Panc1 (cell line): ENCODE results near the gene CNTLN. TPM values are rescaled to one million over a fixed set of nuclear protein-coding genes. Genes with fewer than 3 reads are reported as not detected.

Experiments used
- ATAC-seq: fragments of 200-7000 bp; cut with Tn5 transposase; 2 replicates; pipeline ENCODE4 v1.9.1; 2020; ENCODE audit warnings: mild to moderate bottlenecking, moderate library complexity
- Bru-seq: library from RNA; stranded (reverse); fragments of 400-500 nt; gene quantifications from one replicate; lab custom pipeline; 2021; lab: Mats Ljungman, UMichigan
- BruChase-seq, 2 experiments: library from RNA; stranded (reverse); fragments of 400-500 nt; gene quantifications; one replicate each; lab custom pipeline; 2021; lab: Mats Ljungman, UMichigan
- BruUV-seq: library from RNA; stranded (reverse); fragments of 400-500 nt; replicated peaks from 2 replicates; lab custom pipeline; 2021; lab: Mats Ljungman, UMichigan
- CTCF ChIA-PET: fragments of 300-600 bp; sonication (Branson Sonifier 250); formaldehyde crosslinking; loops from one replicate; lab custom pipeline; 2022; ENCODE audit warnings: antibody characterized with exemption; lab: Charles Lee
- POLR2A ChIA-PET: fragments of 300-600 bp; sonication (Branson Sonifier 250); formaldehyde crosslinking; loops from one replicate; lab custom pipeline; 2022; ENCODE audit warnings: antibody characterized with exemption; lab: Charles Lee
- DNase-seq: peaks from one replicate; pipeline ENCODE4 v3.0.0-alpha.2; 2010; ENCODE audit warnings: low read depth, low spot score
- H3K27ac ChIP-seq: 2 replicates; pipeline ENCODE4 v1.5.1; 2011; ENCODE audit warnings: mild to moderate bottlenecking, low read length, inconsistent platforms
- H3K27me3 ChIP-seq: fragments of 200-500 bp; sonication (Bioruptor generic); 2 replicates; pipeline ENCODE4 v1.6.0; 2014; ENCODE audit warnings: low read length, inconsistent platforms; ENCODE audit not compliant: control insufficient read depth, insufficient read depth
- H3K36me3 ChIP-seq: fragments of 200-500 bp; sonication (Bioruptor generic); 2 replicates; pipeline ENCODE4 v1.5.1; 2014; ENCODE audit warnings: inconsistent platforms, mild to moderate bottlenecking, low read length, moderate library complexity; ENCODE audit not compliant: control insufficient read depth, insufficient read depth
- H3K4me1 ChIP-seq: 2 replicates; pipeline ENCODE4 v1.5.1; 2011; ENCODE audit warnings: inconsistent platforms, mild to moderate bottlenecking, low read length, moderate library complexity; ENCODE audit not compliant: control insufficient read depth, insufficient read depth
- H3K4me3 ChIP-seq, 2 experiments: 2 replicates each; pipeline ENCODE4 v1.5.1; 2011 to 2012; ENCODE audit warnings: low read depth in 2 of 2, low read length in 2 of 2, mild to moderate bottlenecking in 2 of 2, inconsistent platforms in 1 of 2, moderate library complexity in 1 of 2
- H3K9me3 ChIP-seq: fragments of 200-500 bp; sonication (Bioruptor generic); 2 replicates; pipeline ENCODE4 v1.5.1; 2014; ENCODE audit warnings: low read depth, mild to moderate bottlenecking, inconsistent platforms, low read length, moderate library complexity; ENCODE audit not compliant: control insufficient read depth, insufficient read depth
- POLR2AphosphoS5 ChIP-seq: IDR thresholded peaks from 2 replicates; pipeline ENCODE4 v1.6.1; 2012; ENCODE audit warnings: mild to moderate bottlenecking, low read depth, low read length, moderate library complexity
- SIN3A ChIP-seq: IDR thresholded peaks from 2 replicates; pipeline ENCODE4 v1.6.1; 2012; ENCODE audit warnings: low read depth, mild to moderate bottlenecking, low read length, moderate library complexity, borderline replicate concordance; ENCODE audit not compliant: insufficient read depth
- TCF7L2 ChIP-seq: IDR thresholded peaks from 2 replicates; pipeline ENCODE4 v1.6.1; 2011; ENCODE audit warnings: mild to moderate bottlenecking, low read depth, low read length, inconsistent platforms
- in situ Hi-C: cut with HindIII; loops from 2 replicates; pipeline ENCODE4 v1.10.0; 2016; ENCODE audit warnings: low sequenced_read_pairs, low pct_unique_long_range_greater_than_20kb
- intact Hi-C: fragments of 100-400 bp; cut with micrococcal nuclease; formaldehyde crosslinking; loops from one replicate; pipeline ENCODE4 v1.10.0; 2022; ENCODE audit not compliant: unreplicated experiment
- long read RNA-seq: library from polyadenylated mRNA; unstranded; transcript quantifications from one replicate; pipeline ENCODE4 v2.0.0, GENCODE V29; 2021; ENCODE audit not compliant: unreplicated experiment
- polyA plus RNA-seq: library from polyadenylated mRNA; unstranded; fragments of >200 nt; gene quantifications from one replicate; pipeline ENCODE4 v1.2.1, GENCODE V29; 2012; ENCODE audit warnings: missing spikeins; ENCODE audit not compliant: insufficient read length
- total RNA-seq: library from RNA; stranded (reverse); gene quantifications from one replicate; pipeline ENCODE4 v1.2.1, GENCODE V29; 2021; ENCODE audit not compliant: unreplicated experiment
- TF ChIP-seq, protein P1 (sequence below): fragments of 450-650 bp; IDR thresholded peaks from 2 replicates; pipeline ENCODE4 v1.5.1; 2017; ENCODE audit warnings: mild to moderate bottlenecking
- TF ChIP-seq, protein P2 (sequence below), 2 experiments: IDR thresholded peaks; 2 replicates each; pipeline ENCODE4 v1.6.1; 2011 to 2012; ENCODE audit warnings: low read depth in 2 of 2, control low read depth in 1 of 2, low read length in 1 of 2, mild to moderate bottlenecking in 1 of 2, moderate library complexity in 1 of 2; ENCODE audit not compliant: insufficient read depth in 1 of 2

Gene CNTLN, protein sequence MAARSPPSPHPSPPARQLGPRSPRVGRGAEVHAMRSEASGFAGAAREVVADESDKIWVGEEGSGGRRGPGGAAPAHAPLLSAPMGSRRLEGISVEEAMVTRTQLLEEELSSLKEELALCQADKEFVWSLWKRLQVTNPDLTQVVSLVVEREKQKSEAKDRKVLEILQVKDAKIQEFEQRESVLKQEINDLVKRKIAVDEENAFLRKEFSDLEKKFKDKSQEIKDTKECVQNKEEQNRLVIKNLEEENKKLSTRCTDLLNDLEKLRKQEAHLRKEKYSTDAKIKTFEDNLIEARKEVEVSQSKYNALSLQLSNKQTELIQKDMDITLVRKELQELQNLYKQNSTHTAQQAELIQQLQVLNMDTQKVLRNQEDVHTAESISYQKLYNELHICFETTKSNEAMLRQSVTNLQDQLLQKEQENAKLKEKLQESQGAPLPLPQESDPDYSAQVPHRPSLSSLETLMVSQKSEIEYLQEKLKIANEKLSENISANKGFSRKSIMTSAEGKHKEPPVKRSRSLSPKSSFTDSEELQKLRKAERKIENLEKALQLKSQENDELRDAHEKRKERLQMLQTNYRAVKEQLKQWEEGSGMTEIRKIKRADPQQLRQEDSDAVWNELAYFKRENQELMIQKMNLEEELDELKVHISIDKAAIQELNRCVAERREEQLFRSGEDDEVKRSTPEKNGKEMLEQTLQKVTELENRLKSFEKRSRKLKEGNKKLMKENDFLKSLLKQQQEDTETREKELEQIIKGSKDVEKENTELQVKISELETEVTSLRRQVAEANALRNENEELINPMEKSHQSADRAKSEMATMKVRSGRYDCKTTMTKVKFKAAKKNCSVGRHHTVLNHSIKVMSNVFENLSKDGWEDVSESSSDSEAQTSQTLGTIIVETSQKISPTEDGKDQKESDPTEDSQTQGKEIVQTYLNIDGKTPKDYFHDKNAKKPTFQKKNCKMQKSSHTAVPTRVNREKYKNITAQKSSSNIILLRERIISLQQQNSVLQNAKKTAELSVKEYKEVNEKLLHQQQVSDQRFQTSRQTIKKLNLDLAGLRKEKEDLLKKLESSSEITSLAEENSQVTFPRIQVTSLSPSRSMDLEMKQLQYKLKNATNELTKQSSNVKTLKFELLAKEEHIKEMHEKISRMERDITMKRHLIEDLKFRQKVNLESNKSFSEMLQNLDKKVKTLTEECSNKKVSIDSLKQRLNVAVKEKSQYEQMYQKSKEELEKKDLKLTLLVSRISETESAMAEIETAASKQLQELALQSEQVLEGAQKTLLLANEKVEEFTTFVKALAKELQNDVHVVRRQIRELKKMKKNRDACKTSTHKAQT (N-terminal part only)
- total RNA-seq (not detected), Bru-seq, nascent RNA (percentile 7 among the genes with signal in this experiment), BruChase-seq, experiment 1, labeled RNA remaining after a 2-hour chase (percentile 5 among the genes with signal in this experiment), BruChase-seq, experiment 2, labeled RNA remaining after a 6-hour chase (percentile 5 among the genes with signal in this experiment)
- not detected for polyA plus RNA-seq
- long read RNA-seq = 0 reads

DNA sequence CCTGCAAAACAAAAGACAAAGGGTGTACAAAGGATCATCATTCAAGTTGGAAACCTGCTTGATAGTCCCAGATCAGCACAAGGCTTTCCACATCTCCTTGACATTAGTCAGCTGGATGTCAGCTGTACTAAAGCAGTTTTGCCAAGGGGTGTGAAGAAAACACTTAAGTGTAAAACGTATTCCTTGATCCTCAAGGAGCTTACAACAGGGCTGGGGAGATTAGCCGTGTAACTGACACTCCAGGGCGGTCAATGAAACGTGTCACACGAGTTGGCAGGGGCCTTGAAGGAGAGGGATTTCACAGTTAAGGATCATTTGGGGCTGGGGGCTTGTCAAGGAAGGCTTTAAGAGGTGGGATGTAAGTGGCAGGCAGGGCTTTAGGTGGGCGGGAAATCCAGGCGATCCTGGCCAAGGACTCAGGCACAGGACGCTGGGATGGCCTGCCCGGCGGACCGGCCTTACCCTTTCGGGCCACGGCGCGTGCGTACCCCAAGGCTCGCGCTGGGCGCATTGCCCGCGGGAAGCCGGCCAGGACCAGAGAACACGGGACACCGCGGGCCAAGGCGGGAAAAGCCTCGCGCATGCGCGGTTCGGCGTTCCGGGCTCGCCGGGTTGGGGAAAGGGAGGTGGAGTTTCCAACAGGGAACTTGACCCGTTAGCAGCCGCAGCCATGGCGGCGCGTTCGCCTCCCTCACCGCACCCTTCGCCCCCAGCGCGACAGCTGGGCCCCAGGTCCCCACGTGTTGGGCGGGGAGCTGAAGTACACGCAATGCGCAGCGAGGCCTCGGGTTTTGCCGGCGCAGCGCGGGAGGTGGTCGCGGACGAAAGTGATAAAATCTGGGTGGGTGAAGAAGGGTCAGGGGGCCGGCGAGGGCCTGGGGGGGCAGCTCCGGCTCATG, at the start of gene CNTLN:
Gene CNTLN, plus strand, starts transcription at position 645 of the 899 bp plus-strand sequence. Its CDS starts 26 bp downstream, at position 671.
- CTCF ChIA-PET = no interaction called here

More for the DNA sequence above, at the start of gene CNTLN:
- Histone ChIP-seq H3K27me3 (no peaks in the 10 kb centered on the region), H3K27ac (no peak within 1 kb of the TSS), H3K4me3 (peak within 1 kb of the TSS in 1 of 2 experiments; percentile 41; a peak in 1 of 4 replicates), H3K9me3 (no peaks in the 10 kb centered on the region), H3K36me3 (no peaks in the 10 kb centered on the region), H3K4me1 (no peaks in the 10 kb centered on the region)
- intact Hi-C loops (no loop called here), in situ Hi-C loops (no loop called here)
- POLR2A ChIA-PET = no interaction called here
- no peak for TF ChIP-seq POLR2AphosphoS5
- TF ChIP-seq, protein P1, sequence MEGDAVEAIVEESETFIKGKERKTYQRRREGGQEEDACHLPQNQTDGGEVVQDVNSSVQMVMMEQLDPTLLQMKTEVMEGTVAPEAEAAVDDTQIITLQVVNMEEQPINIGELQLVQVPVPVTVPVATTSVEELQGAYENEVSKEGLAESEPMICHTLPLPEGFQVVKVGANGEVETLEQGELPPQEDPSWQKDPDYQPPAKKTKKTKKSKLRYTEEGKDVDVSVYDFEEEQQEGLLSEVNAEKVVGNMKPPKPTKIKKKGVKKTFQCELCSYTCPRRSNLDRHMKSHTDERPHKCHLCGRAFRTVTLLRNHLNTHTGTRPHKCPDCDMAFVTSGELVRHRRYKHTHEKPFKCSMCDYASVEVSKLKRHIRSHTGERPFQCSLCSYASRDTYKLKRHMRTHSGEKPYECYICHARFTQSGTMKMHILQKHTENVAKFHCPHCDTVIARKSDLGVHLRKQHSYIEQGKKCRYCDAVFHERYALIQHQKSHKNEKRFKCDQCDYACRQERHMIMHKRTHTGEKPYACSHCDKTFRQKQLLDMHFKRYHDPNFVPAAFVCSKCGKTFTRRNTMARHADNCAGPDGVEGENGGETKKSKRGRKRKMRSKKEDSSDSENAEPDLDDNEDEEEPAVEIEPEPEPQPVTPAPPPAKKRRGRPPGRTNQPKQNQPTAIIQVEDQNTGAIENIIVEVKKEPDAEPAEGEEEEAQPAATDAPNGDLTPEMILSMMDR = no peak
- TF ChIP-seq TCF7L2 = no peak
- TF ChIP-seq SIN3A = no peak
- TF ChIP-seq, protein P2, sequence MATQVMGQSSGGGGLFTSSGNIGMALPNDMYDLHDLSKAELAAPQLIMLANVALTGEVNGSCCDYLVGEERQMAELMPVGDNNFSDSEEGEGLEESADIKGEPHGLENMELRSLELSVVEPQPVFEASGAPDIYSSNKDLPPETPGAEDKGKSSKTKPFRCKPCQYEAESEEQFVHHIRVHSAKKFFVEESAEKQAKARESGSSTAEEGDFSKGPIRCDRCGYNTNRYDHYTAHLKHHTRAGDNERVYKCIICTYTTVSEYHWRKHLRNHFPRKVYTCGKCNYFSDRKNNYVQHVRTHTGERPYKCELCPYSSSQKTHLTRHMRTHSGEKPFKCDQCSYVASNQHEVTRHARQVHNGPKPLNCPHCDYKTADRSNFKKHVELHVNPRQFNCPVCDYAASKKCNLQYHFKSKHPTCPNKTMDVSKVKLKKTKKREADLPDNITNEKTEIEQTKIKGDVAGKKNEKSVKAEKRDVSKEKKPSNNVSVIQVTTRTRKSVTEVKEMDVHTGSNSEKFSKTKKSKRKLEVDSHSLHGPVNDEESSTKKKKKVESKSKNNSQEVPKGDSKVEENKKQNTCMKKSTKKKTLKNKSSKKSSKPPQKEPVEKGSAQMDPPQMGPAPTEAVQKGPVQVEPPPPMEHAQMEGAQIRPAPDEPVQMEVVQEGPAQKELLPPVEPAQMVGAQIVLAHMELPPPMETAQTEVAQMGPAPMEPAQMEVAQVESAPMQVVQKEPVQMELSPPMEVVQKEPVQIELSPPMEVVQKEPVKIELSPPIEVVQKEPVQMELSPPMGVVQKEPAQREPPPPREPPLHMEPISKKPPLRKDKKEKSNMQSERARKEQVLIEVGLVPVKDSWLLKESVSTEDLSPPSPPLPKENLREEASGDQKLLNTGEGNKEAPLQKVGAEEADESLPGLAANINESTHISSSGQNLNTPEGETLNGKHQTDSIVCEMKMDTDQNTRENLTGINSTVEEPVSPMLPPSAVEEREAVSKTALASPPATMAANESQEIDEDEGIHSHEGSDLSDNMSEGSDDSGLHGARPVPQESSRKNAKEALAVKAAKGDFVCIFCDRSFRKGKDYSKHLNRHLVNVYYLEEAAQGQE (IDR thresholded peaks at IDR 0.05; ENCODE audit: insufficient read depth in 1 of 2, low read depth in 2 of 2, low read length in 1 of 2) = no peak
- ATAC-seq (no peak), DNase-seq (no peak)
- no TSS peak for BruUV-seq
